Trophoblast cell (in vitro differentiated cells and primary cell): ENCODE data around the gene SFTA2.
"Not testable (repeated sequence)": the region's sequence is repeated elsewhere in the genome, so short reads cannot be mapped to it uniquely, and the experiment has no call there.

Experiments used
- DNase-seq, 2 donors: peaks; one replicate each; pipeline ENCODE4 v3.0.0-alpha.2; 2016
- H2AFZ ChIP-seq: 2 replicates; pipeline ENCODE4 v1.6.1; 2013; ENCODE audit warnings: low read length, moderate library complexity, mild to moderate bottlenecking; ENCODE audit not compliant: insufficient read depth, poor library complexity
- H2AK5ac ChIP-seq: 2 replicates; pipeline ENCODE4 v1.6.1; 2013; ENCODE audit warnings: mild to moderate bottlenecking, low read length
- H2BK120ac ChIP-seq: 2 replicates; pipeline ENCODE4 v1.6.1; 2013; ENCODE audit warnings: low read length, mild to moderate bottlenecking, moderate library complexity; ENCODE audit not compliant: insufficient read depth, poor library complexity
- H2BK12ac ChIP-seq: 2 replicates; pipeline ENCODE4 v1.6.1; 2013; ENCODE audit warnings: mild to moderate bottlenecking, low read length, moderate library complexity
- H2BK5ac ChIP-seq: 2 replicates; pipeline ENCODE4 v1.6.1; 2013; ENCODE audit warnings: low read length, low read depth, moderate library complexity, mild to moderate bottlenecking; ENCODE audit not compliant: poor library complexity
- H3K14ac ChIP-seq: 2 replicates; pipeline ENCODE4 v1.6.1; 2013; ENCODE audit warnings: mild to moderate bottlenecking, low read length
- H3K18ac ChIP-seq: 2 replicates; pipeline ENCODE4 v1.6.1; 2013; ENCODE audit warnings: mild to moderate bottlenecking, low read length
- H3K23ac ChIP-seq: 2 replicates; pipeline ENCODE4 v1.6.1; 2013; ENCODE audit warnings: low read length
- H3K27ac ChIP-seq: 2 replicates; pipeline ENCODE4 v1.5.1; 2013; ENCODE audit warnings: low read depth, mild to moderate bottlenecking, inconsistent platforms, low read length, moderate library complexity
- H3K27me3 ChIP-seq: 2 replicates; pipeline ENCODE4 v1.6.1; 2013; ENCODE audit warnings: inconsistent platforms, mild to moderate bottlenecking, low read length, moderate library complexity; ENCODE audit not compliant: insufficient read depth
- H3K36me3 ChIP-seq, 2 experiments: 1 replicate in 1 of 2; 2 replicates in 1 of 2; pipeline ENCODE4 v1.6.1; 2013; ENCODE audit warnings: low read length in 2 of 2, mild to moderate bottlenecking in 2 of 2, moderate library complexity in 1 of 2; ENCODE audit not compliant: insufficient read depth in 2 of 2, control insufficient read depth in 1 of 2
- H3K4ac ChIP-seq: 2 replicates; pipeline ENCODE4 v1.6.1; 2013; ENCODE audit warnings: low read depth, mild to moderate bottlenecking, low read length, moderate library complexity
- H3K4me1 ChIP-seq, 2 experiments: 1 replicate in 1 of 2; 2 replicates in 1 of 2; pipeline ENCODE4 v1.6.1; 2013; ENCODE audit warnings: low read length in 2 of 2, mild to moderate bottlenecking in 2 of 2, moderate library complexity in 1 of 2; ENCODE audit not compliant: insufficient read depth in 2 of 2, control insufficient read depth in 1 of 2
- H3K4me2 ChIP-seq: 2 replicates; pipeline ENCODE4 v1.6.1; 2013; ENCODE audit warnings: inconsistent platforms, mild to moderate bottlenecking, low read length, moderate library complexity
- H3K4me3 ChIP-seq: 2 replicates; pipeline ENCODE4 v1.5.1; 2013; ENCODE audit warnings: mild to moderate bottlenecking, low read depth, low read length, inconsistent platforms
- H3K79me1 ChIP-seq: one replicate; pipeline ENCODE4 v1.6.1; 2013; ENCODE audit warnings: low read length
- H3K79me2 ChIP-seq: 2 replicates; pipeline ENCODE4 v1.6.1; 2013; ENCODE audit warnings: low read length, mild to moderate bottlenecking; ENCODE audit not compliant: control insufficient read depth, insufficient read depth, poor library complexity
- H3K9ac ChIP-seq: 2 replicates; pipeline ENCODE4 v1.6.1; 2013; ENCODE audit warnings: mild to moderate bottlenecking, low read length
- H3K9me3 ChIP-seq: 2 replicates; pipeline ENCODE4 v1.6.1; 2013; ENCODE audit warnings: low read depth, mild to moderate bottlenecking, control low read depth, inconsistent platforms, low read length; ENCODE audit not compliant: insufficient read depth
- H4K12ac ChIP-seq: 2 replicates; pipeline ENCODE4 v1.6.1; 2013; ENCODE audit warnings: low read depth, mild to moderate bottlenecking, low read length, moderate library complexity
- H4K8ac ChIP-seq: 2 replicates; pipeline ENCODE4 v1.6.1; 2013; ENCODE audit warnings: low read depth, mild to moderate bottlenecking, low read length, moderate library complexity
- H4K91ac ChIP-seq: one replicate; pipeline ENCODE4 v1.6.1; 2013; ENCODE audit warnings: low read depth, mild to moderate bottlenecking, low read length, moderate library complexity
- WGBS: extraction: QIAGEN DNeasy Blood & Tissue Kit; methylation state at CpG from one replicate; pipeline ENCODE4 v1.1.7; 2013; ENCODE audit warnings: missing lambda C conversion rate; ENCODE audit not compliant: insufficient read length, insufficient coverage; ENCODE audit errors: extremely low coverage; 5-methylcytosine and 5-hydroxymethylcytosine counted together

Gene SFTA2

DNA sequence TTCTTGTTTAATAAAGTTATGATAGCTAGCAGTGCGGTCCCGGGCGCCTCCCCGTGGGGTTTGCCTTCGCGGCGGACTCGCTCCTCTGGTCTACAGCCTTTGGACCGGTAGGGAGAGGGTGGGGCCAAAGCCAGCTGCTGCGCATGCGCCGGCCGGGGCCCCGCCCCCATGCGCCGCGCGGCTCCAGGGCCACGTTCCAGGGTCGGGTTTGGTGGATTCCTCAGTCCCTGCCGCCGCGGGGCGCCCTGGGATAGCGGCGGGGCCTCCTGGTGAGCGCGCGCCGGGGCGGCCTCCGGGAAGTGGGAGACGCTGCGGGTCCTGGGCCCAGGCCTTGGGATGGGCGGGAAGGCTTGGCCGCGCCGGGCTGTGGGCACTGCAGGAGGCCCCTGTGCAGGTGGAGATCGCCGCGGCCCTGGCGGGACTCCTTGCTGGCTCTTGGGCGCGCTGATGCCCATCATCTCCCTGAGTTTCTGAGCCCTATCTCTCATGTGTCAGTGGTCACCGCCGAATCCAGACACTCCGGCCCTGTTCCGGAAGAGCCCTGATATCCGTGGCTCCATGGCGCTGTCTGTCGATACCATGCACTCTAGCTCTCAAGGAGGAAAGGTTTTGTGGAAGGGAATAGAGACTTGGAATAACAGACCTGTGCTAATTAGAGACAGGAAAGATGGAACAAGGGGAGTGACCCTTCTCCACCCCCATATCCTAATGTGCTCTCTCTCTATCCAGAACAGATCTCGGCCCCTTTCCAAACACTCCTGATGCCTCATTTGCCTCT lies 17.7 kb downstream of the SFTA2 start, which contains the start of gene VARS2:
Gene VARS2, plus strand, starts transcription at position 163 of the 778 bp plus-strand sequence. Its CDS starts 599 bp downstream, at position 762.
- H3K36me3 ChIP-seq: peaks cover 32 to 36% of the 10 kb centered on the region in 2 experiments
- DNase-seq: peak; percentile 92 to 95
- peaks cover 4 to 8% of the 10 kb centered on the region in 2 experiments for H3K4me1 ChIP-seq
- peak within 1 kb of the TSS; percentile 78 for H4K91ac ChIP-seq
- peak within 1 kb of the TSS; percentile 65 for H3K18ac ChIP-seq
- H3K27me3 ChIP-seq: no peaks in the 10 kb centered on the region
- peak within 1 kb of the TSS; percentile 62 for H3K4me3 ChIP-seq
- H3K23ac ChIP-seq: no peak within 1 kb of the TSS
- H3K4ac ChIP-seq: peak within 1 kb of the TSS; percentile 41
- H3K14ac ChIP-seq: peak within 1 kb of the TSS; percentile 59
- peak within 1 kb of the TSS; percentile 12 for H2BK5ac ChIP-seq
- peaks cover 6% of the 10 kb centered on the region for H3K79me1 ChIP-seq
- H3K9ac ChIP-seq: peak within 1 kb of the TSS; percentile 52
- peak within 1 kb of the TSS; percentile 86 for H4K12ac ChIP-seq
- peak within 1 kb of the TSS; percentile 44 for H3K27ac ChIP-seq
- no CpG with 5 or more reads among the region's 52 CpGs for WGBS
- peak within 1 kb of the TSS; percentile 33 for H2BK120ac ChIP-seq
- peak within 1 kb of the TSS; percentile 72 for H2AK5ac ChIP-seq
- H2AFZ ChIP-seq: peak within 1 kb of the TSS; percentile 72
- H2BK12ac ChIP-seq: peak within 1 kb of the TSS; percentile 19
- H3K9me3 ChIP-seq: no peaks in the 10 kb centered on the region
- H3K79me2 ChIP-seq: peaks cover 4% of the 10 kb centered on the region
- H4K8ac ChIP-seq: peak within 1 kb of the TSS; percentile 88
- peak within 1 kb of the TSS; percentile 58 for H3K4me2 ChIP-seq

DNA sequence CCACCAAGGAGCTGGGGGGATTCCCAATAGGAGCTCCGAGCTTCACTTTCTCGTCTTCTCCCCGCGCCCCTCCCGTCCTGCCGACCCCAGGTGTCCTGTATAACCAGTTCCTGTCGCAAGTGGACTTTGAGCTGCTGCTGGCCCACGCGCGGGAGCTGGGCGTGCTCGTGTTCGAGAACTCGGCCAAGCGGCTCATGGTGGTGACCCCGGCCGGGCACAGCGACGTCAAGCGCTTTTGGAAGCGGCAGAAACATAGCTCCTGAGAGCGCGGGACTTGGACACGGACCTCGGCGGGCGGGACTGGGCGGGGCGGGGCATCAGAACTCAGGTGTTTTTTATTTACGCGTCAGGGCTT lies 18.3 kb downstream of the SFTA2 start:
- Histone ChIP-seq H2BK5ac (peak overlapping the region; percentile 11), H2AFZ (peak overlapping the region; percentile 72), H3K4me2 (peak overlapping the region; percentile 56), H4K12ac (peak overlapping the region; percentile 39), H4K91ac (peak overlapping the region; percentile 69), H3K4ac (peak overlapping the region; percentile 35), H4K8ac (peak overlapping the region; percentile 88), H3K9ac (peak overlapping the region; percentile 35), H3K14ac (peak overlapping the region; percentile 55), H2BK120ac (peak overlapping the region; percentile 21), H3K4me1 (peaks cover 8 to 10% of the 10 kb centered on the region in 2 experiments), H3K9me3 (no peaks in the 10 kb centered on the region), H2AK5ac (no peak overlapping the region), H3K4me3 (no peak overlapping the region), H3K79me2 (peaks cover 4% of the 10 kb centered on the region), H2BK12ac (no peak overlapping the region), H3K27me3 (no peaks in the 10 kb centered on the region), H3K79me1 (peaks cover 6% of the 10 kb centered on the region), H3K18ac (peak overlapping the region; percentile 60), H3K36me3 (peaks cover 32 to 35% of the 10 kb centered on the region in 2 experiments), H3K27ac (no peak overlapping the region), H3K23ac (no peak overlapping the region)
- WGBS: no CpG with 5 or more reads among the region's 31 CpGs
- DNase-seq: no peak

DNA sequence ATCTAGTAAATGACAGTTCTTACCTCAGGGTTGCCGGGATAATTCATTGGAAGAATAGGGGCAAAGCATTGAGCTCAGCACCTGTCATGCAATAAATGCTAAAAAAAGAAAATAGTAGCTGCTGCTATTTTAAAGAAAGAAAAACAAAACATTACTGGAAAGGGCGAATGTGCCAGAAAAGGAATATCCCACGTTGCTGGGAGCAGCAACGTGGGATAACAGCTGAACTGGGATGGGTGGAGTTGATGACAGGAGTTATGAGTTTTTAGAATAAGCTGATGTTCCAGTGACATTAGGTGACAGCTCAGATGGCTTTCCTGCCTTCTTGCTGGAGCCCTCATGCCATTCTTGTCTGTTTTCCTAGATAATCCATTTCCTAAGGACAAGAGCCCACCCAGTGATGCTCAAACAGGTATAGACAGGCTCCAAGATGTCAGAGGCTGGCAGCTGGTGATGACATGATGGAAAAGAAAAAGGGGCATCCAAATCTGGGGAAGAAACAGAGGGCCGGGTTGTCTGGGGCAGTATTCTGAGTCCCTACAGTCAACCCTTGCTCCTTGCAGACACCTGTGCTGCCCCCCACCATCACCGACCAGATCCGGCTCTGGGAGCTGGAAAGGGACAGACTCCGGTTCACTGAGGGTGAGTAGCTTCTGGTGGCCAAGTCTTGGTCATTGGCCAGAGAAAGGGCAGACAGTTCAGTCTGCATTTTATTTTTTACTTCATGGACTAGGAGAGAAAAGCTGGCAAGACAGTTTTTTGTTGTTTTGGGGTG lies 19.0 kb downstream of the SFTA2 start:
- Histone ChIP-seq H3K14ac (no peak overlapping the region), H2BK5ac (no peak overlapping the region), H3K27ac (no peak overlapping the region), H3K36me3 (peaks cover 32 to 34% of the 10 kb centered on the region in 2 experiments), H2BK12ac (no peak overlapping the region), H3K27me3 (no peaks in the 10 kb centered on the region), H3K9me3 (no peaks in the 10 kb centered on the region), H4K8ac (no peak overlapping the region), H3K79me1 (peaks cover 8% of the 10 kb centered on the region), H3K79me2 (peaks cover 8% of the 10 kb centered on the region), H3K18ac (no peak overlapping the region), H3K4me1 (peaks cover 8 to 12% of the 10 kb centered on the region in 2 experiments), H3K4me3 (no peak overlapping the region), H3K4ac (no peak overlapping the region), H2AK5ac (no peak overlapping the region), H3K23ac (no peak overlapping the region), H2BK120ac (no peak overlapping the region), H4K12ac (no peak overlapping the region), H2AFZ (no peak overlapping the region), H4K91ac (no peak overlapping the region), H3K4me2 (no peak overlapping the region), H3K9ac (no peak overlapping the region)
- DNase-seq: no peak
- WGBS: no CpG with 5 or more reads among the region's 8 CpGs

DNA sequence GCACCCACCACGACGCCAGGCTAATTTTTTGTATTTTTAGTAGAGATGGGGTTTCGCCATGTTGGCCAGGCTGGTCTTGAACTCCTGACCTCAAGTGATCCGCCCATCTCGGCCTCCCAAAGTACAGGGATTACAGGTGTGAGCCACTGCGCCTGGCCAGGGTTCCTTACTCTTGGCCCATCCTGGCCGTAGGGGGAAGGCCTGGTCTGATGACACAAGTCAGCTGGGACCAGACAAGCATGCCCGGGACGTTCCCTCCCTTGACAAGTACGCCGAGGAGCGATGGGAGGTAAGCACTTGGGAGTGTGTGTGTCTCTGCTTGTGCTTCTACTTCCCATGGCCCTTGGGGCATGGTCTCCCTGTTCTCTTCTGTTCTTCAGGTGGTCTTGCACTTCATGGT lies 21.5 kb downstream of the SFTA2 start:
- H2BK120ac ChIP-seq, DNase-seq, H3K27me3 ChIP-seq, H3K23ac ChIP-seq, H4K12ac ChIP-seq, H2AFZ ChIP-seq, H2BK5ac ChIP-seq, H3K4ac ChIP-seq, H3K9ac ChIP-seq, H3K18ac ChIP-seq, H2AK5ac ChIP-seq, H4K91ac ChIP-seq, H3K14ac ChIP-seq, H3K79me1 ChIP-seq, H3K4me2 ChIP-seq, H3K4me3 ChIP-seq, H3K79me2 ChIP-seq, H3K27ac ChIP-seq, H2BK12ac ChIP-seq, H3K9me3 ChIP-seq, H4K8ac ChIP-seq: not testable (repeated sequence)
- H3K36me3 ChIP-seq: peaks cover 23 to 24% of the 10 kb centered on the region in 2 experiments
- peaks cover 8 to 10% of the 10 kb centered on the region in 2 experiments for H3K4me1 ChIP-seq
- no CpG with 5 or more reads among the region's 12 CpGs for WGBS
